Activated CD4-positive, alpha-beta T cell treated with anti-CD3 and anti-CD28 coated beads for 48 hours (primary cell): ENCODE results near the gene ERBIN.
A peak's percentile ranks its signal among the peaks of the same experiment; 100 is the strongest.
"Not testable (repeated sequence)": the region's sequence is repeated elsewhere in the genome, so short reads cannot be mapped to it uniquely, and the experiment has no call there.

Experiments used
- DNase-seq: peaks from one replicate; pipeline ENCODE4 v3.0.0-alpha.2; 2020

Gene ERBIN, protein sequence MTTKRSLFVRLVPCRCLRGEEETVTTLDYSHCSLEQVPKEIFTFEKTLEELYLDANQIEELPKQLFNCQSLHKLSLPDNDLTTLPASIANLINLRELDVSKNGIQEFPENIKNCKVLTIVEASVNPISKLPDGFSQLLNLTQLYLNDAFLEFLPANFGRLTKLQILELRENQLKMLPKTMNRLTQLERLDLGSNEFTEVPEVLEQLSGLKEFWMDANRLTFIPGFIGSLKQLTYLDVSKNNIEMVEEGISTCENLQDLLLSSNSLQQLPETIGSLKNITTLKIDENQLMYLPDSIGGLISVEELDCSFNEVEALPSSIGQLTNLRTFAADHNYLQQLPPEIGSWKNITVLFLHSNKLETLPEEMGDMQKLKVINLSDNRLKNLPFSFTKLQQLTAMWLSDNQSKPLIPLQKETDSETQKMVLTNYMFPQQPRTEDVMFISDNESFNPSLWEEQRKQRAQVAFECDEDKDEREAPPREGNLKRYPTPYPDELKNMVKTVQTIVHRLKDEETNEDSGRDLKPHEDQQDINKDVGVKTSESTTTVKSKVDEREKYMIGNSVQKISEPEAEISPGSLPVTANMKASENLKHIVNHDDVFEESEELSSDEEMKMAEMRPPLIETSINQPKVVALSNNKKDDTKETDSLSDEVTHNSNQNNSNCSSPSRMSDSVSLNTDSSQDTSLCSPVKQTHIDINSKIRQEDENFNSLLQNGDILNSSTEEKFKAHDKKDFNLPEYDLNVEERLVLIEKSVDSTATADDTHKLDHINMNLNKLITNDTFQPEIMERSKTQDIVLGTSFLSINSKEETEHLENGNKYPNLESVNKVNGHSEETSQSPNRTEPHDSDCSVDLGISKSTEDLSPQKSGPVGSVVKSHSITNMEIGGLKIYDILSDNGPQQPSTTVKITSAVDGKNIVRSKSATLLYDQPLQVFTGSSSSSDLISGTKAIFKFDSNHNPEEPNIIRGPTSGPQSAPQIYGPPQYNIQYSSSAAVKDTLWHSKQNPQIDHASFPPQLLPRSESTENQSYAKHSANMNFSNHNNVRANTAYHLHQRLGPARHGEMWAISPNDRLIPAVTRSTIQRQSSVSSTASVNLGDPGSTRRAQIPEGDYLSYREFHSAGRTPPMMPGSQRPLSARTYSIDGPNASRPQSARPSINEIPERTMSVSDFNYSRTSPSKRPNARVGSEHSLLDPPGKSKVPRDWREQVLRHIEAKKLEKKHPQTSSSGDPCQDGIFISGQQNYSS (N-terminal part only)

DNA sequence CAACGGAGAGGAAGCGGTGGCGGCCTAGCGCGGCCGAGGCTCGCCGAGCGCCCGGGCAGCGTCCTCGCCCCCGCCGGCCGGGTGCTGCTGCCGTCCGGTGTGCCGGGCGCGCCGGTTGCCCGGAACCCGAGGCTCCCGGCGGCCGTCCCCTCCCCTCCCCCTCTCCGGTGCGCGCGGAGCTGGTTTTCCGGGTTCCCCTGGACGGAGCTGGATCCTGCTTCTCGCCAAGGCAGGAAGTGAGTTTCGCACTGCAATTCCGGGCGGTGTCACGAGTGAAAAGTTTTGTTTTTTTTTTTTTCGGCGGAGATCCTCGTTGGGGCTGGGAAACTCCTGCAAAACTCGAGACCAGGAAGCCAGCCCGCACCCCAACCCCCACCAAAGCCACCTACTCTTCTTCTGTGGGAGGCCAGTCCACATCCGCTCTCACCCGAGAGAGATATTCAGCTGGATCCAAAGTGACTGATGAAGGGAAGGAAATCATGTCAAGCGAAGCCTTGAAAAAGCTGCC lies at the start of gene ERBIN:
Gene ERBIN (plus strand): TSS at position 300 of the 508 bp plus-strand sequence. CDS start 66,144 bp downstream, outside the sequence.
- peak; percentile 75 for DNase-seq

DNA sequence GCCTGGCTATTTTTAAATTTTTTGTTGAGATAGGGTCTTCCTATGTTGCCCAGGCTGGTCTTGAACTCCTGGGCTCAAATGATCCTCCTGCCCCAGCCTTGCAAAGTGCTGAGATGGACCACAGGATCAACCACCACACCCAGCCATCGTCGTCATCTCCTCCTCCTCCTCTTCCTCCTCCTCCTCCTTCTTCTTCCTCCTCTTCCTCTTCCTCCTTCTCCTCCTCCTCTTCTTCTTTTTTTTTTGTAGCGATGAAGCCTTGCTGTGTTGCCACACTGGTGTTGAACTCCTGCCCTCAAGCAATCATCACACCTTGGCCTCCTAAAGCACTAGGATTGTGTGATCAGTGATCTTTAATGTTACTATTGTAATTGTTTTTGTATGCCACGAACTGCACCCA lies 49.4 kb upstream of the ERBIN start:
- DNase-seq: no peak

DNA sequence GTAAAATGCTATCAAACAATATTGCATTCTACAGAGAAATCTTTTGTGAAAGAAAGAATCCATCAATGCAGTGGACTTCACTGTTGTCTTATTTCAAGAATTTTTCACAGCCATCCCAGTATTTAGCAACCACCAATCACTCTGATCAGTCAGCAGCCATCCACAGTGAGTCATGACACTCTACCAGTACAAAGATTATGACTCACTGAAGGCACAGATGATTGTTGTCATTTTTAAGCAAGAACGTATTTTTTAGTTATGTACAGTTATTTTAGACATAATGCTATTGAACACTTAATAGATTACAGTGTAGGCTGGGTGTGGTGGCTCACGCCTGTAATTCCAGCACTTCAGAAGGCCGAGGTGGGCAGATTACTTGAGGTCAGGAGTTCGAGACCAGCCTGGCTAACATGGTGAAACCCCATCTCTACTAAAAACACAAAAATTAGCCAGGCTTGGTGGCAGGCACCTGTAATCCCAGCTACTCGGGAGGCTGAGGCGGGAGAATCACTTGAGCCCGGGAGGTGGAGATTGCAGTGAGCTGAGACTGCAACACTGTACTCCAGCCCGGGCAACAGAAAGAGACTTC lies 46.6 kb upstream of the ERBIN start:
- DNase-seq: peak; percentile 34

DNA sequence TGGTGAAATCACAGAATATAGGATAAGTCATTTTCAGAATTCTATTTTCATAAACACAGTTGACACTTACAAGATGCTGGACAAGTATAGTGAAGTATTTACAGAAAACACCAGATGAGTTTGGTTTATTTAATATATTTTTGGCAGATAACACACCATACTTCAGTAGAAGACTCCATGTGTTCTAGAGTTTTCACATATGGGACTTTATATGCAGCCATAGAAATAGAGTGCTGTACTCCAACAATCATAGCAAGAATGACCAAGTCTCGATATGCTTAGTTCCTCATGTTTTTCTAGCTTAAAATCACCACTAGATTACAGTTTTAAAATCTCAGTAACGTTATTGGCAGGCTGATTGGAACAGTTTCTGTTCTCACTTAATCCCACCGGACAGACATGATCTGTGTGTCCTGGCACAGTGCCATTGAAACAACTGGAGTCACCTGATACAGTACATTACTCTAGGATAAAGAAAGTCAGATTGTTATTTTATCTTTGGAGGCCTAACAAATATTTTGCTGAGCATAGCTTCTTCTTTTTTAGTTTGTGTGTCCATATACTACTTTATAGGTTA lies 45.8 kb upstream of the ERBIN start:
- DNase-seq: no peak

DNA sequence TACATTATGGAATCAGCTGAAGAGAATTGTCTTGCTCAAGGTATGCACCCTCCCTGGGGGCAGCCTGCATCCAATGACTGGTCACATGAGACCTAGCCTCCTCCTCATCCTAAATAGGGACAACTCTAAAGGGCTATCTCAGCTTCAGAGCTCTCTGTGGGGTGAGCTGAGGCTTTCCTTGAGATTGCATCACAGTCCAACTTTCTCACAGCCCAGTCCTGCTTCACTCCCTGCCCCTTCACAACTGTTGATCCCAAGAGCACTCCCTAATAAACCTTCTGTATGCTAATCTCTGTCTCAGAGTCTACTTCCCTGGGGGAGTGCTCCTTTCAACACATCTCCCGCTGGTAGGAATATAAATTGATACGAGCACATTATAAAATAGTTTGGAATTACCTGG lies 44.1 kb upstream of the ERBIN start:
- DNase-seq: no peak

DNA sequence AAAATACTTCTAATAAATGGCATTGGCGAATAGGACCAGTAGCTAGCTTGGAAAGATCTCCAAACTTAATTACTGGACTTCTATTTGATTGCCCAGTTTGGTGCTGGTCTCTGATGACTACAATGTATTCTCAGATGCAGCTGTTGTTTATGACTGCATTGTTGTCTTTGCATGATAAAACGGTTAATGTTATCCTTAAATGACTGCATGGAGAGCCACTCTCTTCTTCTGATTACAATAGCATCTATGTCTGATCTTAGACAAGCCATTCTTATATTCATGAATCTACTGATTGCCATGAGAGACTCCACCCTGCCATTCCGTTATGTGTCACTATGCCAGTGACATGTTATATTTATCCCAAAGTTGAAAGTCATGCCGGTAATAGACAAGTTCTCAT lies 42.9 kb upstream of the ERBIN start:
- no peak for DNase-seq

DNA sequence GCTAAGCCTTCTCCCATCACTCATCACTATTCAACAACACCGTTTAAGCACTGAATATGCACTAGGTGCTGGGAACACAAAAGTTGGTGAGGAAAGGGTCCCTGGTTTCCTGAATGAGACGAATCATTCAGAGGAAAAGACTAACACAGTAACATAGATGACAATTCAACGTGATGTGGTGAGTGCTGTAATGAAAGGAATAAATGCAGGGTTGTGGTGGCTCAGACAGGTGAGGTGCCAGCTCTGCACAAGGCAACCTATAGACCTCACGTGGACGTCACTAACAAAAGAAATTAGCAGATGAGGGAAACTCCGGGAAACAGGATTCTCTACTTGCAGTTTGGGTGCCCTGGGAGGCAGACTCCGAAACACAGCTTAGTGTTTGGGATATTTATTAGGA lies 40.0 kb upstream of the ERBIN start:
- DNase-seq: no peak

DNA sequence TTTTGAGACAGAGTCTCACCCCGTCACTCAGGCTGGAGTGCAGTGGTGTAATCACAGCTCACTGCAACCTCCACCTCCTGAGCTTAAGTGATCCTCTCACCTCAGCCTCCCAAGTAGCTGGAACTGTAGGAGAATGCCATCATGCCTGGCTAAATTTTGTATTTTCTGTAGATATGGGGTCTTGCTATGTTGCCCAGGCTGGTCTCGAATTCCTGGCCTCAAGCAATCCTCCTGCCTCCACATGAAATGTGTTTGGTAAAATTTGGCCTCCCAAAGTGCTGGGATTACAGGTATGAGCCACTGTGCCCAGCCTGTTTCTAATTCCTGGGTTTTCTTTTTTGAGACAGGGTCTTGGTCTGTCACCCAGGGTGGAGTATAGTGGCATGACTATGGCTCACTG lies 34.4 kb upstream of the ERBIN start:
- DNase-seq: not testable (repeated sequence)

DNA sequence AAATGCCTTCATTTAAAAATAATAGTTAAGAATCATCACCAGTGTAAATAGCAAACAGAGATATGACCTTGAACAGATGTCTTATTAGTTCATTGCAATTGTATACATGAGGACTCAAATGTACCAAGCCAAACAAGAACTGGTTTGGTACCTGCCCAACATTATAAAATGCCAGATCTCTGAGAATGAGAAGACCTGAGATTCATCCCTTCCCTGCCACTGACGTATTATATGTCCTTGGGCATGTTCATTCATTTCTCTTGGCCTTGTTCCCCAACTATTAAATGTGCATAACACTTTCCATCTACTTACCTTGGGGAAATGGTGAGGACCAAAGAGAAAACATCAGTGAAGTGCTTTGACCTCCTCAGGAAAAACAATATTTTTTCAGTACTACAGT lies 33.6 kb upstream of the ERBIN start:
- DNase-seq: no peak

DNA sequence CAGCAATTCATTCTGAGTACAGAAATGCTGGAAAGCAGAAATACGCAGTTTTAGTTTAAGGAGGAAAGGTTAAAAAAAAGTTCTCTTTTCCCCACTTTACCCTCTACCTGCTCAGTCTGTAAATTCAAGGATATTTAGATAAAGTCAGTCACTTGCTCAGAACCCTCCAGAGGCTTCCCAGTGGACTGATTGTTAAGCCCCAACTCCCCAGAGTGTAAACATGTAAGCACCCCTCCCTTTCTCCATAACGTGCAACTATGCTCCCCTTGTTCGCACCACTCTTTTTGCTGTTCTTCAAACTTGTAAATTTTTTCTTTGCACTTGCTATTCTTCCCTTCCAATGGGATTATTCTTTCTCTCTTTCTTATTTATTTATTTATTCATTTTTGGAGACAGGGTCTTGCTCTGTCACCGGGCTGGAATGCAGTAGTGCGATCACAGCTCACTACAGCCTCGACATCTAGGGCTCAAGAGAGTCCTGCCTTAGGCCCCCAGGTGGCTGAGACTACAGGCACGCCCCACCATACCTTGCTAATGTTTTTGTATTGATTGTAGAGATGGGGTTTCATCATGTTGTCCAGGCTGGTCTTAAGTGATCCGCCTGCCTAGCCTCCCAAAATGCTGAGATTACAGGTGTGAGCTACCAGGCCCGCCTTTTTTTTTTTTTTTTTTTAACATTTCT lies 32.5 kb upstream of the ERBIN start:
- DNase-seq: no peak

DNA sequence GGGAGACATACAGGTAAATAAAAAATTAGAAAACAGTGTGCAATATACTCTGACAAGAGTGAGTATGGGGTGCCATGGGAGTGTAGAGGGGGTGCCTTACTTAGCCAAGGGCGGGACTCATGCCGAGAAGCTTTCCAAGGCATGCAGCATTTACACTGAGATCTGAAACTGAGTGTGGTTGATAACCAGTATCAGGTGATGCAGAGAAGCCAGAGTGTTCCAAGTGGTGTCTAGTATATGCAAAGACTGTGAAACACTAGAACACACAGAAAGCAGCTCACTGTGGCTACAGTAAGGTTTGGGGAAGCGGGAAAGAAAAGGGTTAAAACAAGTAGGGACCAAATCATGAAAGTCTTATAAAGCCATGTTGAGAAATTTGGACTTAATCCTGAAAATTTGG lies 30.5 kb upstream of the ERBIN start:
- no peak for DNase-seq

DNA sequence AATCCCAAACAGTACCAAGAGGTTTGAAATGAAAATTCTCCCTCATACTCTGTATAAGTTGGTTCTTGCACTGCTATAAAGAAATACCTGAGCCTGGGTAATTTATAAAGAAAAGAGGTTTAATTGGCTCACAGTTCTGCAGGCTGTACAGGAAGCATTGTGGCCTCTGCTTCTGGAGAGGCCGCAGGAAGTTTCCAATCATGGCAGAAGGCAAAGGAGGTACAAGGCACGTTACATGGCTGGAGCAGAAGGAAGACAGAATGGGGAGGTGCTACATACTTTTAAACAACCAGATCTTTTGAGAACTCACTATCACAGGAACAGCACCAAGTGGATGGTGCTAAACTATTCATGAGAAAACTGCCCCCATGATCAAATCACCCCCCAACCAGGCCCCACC lies 25.6 kb upstream of the ERBIN start:
- no peak for DNase-seq

DNA sequence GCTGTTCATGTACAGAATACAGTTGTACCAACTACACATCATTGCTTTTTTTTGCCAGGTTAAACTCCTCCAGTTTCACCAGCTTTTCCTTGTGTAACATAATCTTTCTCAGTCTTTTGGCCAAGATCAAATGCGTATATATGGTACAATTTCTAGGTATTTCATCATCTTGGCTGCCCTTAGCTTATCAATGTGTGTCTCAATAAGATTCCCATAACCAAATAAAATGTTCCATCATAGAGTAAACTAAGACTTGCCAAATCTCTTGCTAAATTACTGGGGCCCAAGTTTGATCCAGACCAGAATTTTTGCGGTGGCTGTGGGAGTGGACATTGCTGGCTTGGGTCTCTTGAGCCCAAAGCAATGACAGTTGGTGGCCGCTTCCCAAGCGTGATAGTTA lies 24.3 kb upstream of the ERBIN start:
- DNase-seq: no peak

DNA sequence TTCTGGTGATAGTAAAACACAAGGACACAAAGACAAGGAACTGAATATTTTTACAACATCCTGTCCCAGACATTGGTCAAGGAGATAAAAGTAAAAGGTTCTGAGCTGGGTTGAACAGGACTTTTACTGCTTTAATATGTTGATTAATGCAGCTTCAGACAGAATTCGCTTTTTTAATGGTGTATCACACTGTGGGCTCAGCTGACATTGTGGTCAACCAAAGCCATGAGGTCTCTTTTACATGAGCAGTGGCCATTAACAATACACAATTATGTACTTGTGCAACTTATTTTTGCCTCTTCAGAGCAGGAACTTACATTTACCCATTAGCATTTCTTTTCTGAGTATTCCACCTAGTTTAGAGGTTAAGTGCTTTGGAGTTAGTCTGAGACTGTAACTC lies 22.8 kb upstream of the ERBIN start:
- DNase-seq: no peak

DNA sequence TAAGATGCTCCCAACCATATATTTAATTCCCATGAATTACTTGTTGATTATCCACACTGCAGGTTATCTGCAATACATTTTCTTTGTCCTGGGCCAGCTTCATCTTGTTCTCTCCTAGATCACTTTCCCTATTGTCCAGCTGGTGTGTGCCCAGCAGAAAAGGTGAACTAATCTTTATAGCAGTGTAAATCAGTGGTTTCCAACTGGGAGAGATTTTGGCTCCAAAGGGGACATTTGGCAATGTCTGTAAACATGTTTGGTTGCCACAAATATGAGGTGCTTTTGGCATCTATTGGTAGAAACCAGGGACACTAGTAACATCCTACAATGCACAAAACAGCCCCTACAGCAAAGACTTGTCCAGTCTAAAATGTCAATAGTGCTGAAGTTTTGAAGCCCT lies 20.1 kb upstream of the ERBIN start:
- no peak for DNase-seq

DNA sequence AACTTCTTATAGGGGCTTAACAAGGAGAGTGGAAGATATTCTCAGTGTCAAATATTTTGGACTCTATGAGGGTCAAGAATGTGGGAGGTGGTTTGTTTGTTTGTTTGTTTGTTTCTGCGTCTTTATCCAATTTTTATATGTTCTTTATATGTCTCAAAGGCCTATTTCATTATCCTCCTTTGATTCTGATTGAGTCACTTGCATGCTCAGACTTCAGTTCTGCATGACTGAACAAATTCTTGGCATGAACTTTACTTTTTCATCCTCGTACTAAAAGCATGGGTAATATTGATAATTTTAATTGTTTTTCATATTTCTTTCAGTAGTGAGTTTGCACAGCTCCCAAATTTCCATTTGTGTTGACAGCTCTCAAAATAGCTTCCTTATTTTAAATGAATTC lies 19.2 kb upstream of the ERBIN start:
- no peak for DNase-seq

DNA sequence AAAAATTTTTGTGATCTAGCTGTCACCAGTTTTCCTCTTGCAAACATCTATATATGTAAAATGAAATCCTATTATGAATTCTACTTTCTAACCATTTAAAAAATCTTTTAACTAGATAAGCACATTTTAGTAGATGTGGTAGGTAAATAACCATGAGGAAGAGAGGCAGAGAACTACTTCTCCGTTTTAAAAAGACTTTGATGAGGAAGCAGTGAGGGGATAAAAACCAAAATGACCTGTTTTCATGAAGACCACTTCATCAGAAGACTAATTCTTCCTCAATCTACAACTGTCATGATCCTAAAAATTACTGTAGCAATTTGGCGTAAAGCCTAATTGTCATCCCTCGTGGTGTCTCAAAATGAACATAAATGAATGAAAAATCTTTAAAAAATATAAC lies 15.7 kb upstream of the ERBIN start:
- no peak for DNase-seq

DNA sequence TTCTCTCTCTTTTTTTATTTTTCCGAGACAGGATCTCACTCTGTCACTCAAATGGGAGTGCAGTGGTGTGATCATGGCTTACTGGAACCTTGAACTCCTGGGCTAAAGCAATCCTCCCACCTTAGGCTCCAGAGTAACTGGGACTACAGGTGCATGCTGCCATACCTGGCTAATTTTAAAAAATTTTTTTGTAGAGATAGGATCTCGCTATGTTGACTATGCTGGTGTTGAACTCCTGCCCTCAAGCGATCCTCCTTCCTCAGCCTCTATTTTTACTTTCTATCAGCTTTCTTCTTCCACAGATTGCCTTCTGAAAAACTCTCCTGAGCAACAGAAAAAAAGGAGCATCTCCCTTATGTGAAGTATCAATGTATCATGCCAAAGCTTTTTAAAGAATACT lies 14.1 kb upstream of the ERBIN start:
- DNase-seq: no peak

DNA sequence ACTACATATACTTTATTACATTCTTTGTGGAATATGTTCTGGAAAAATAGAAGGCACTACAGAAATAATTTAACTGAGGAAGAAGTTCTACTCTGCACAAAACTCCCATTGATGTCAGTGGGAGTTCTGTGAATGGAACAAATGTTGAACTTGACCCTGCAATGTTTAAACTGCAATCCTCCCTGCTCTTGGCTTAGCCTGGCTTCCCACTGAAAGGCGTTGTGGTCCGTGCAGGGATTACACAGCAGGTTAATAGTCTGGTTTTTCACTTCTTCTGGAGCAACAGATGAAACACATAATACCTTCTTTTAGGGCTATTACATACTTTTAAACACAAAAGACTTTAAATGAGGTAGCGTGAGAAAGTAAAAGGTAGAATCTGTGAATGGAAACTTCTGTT lies 12.9 kb upstream of the ERBIN start:
- DNase-seq: no peak

DNA sequence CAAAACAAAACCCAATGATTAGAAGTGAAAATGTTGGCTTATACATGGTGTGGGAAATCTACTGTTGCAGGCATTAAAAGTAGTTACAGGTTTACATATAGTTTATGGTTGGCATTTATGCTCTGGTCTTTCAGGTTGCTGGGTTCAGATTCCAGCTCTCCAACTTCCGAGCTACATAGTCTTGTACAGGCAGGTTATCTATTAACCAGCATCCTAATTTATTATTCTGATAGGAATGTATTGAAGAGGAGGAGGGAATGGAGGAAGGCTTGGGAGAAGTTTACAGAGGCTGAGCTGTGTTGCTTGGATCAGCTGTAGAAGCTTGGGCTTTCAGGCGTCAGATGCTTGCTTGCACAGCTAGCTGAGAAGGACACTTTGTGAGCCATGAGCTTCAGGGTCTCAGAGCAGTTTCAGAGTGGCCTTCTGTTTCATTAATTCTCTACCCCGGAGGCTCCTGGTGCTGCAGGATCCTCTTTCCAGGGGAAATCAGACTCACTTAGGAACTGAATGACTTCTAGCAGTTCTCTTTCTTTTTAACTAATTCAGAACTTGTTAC lies 11.7 kb upstream of the ERBIN start:
- no peak for DNase-seq

DNA sequence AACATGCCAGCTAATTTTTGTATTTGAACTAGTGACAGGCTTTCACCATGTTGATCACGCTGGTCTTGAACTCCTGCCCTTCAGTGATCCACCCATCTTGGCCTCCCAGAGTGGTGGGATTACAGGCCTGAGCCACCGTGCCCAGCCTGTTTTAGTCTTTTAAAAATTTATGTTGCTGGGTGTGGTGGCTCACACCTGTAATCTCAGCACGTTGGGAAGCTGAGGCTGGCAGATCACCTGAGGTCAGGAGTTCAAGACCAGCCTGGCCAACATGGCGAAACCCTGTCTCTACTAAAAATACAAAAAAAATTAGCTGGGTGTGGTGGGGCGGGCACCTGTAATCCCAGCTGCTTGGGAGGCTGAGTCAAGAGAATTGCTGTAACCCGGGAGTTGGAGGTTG lies 10.7 kb upstream of the ERBIN start:
- not testable (repeated sequence) for DNase-seq
